ENCODE results near the gene FAM227B. TPM values are rescaled to one million over a fixed set of nuclear protein-coding genes. Genes with fewer than 3 reads are reported as not detected.

Gene FAM227B
- total and polyA plus RNA-seq, 3 donors from 2014 or later, result 19.0 to 36.4 (median 28.3) TPM

DNA sequence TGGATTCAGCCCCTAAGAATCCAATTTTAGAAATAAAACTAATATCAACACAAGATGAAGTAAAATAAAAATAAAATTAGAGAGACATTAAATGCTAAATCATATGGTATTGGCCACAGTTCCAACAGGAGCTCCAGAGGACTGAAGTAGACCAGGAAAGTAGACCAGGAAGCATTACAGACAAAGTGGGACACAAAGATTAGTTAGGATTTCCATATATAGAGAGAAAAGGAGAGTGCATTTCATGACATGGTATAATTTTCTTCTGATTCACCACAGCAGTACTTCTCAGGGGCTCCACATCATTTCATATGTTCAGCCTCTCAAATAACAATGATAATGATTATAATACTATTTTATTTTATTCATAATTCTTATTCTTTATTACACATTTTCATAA lies 179.3 kb downstream of the FAM227B start:
- Histone ChIP-seq H3K27me3 (no peaks in the 10 kb centered on the region), H3K27ac (no peak overlapping the region), H3K4me1 (no peaks in the 10 kb centered on the region), H3K9me3 (no peaks in the 10 kb centered on the region), H3K4me3 (no peak overlapping the region), H3K36me3 (ENCODE audit: low read depth, missing control alignments) (no peaks in the 10 kb centered on the region)
- intact Hi-C loops (cut with DNase I; ENCODE audit: low total_unique reads), result no loop called here
- no peak for DNase-seq
- no peak for TF ChIP-seq POLR2A (IDR thresholded peaks at IDR 0.05)
- TF ChIP-seq, protein P1, sequence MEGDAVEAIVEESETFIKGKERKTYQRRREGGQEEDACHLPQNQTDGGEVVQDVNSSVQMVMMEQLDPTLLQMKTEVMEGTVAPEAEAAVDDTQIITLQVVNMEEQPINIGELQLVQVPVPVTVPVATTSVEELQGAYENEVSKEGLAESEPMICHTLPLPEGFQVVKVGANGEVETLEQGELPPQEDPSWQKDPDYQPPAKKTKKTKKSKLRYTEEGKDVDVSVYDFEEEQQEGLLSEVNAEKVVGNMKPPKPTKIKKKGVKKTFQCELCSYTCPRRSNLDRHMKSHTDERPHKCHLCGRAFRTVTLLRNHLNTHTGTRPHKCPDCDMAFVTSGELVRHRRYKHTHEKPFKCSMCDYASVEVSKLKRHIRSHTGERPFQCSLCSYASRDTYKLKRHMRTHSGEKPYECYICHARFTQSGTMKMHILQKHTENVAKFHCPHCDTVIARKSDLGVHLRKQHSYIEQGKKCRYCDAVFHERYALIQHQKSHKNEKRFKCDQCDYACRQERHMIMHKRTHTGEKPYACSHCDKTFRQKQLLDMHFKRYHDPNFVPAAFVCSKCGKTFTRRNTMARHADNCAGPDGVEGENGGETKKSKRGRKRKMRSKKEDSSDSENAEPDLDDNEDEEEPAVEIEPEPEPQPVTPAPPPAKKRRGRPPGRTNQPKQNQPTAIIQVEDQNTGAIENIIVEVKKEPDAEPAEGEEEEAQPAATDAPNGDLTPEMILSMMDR (IDR thresholded peaks at IDR 0.05), result no peak

DNA sequence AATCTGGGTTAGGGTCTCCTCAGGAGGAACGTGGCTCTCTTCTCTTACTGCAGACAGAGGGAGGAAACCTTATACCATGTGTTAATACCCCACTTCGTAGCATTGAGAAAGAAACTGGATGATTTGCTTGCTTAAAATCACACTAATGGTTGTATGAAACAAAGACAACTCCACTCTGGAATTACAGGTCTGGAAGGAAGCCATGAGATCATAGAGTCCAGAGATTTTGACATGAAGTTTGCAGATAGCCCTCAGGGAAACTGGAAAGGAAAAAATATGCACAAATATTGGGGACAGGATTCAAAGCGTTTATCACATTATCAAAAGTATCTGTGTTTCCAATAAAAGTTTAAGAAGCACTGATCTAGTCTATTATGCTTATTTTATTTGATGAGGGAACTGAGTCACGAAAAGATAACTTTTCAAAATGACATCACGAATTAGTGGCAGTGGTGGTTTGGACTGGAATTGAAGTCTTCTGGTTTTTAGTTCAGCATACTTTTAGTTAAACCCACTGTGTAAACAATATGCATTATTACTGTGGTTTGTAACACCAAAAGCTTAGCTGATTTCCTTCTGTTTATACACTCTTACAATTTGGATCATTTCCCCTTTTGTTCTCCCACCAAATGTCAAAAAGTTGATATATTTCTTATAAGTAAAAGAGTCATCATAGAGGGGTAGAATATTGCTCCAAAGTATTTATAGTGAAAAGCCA lies 180.8 kb downstream of the FAM227B start:
- DNase-seq, result no peak
- H3K9me3 ChIP-seq, result no peaks in the 10 kb centered on the region
- intact Hi-C loops (cut with DNase I; ENCODE audit: low total_unique reads), result no loop called here
- no peak overlapping the region for H3K4me3 ChIP-seq
- no peak overlapping the region for H3K27ac ChIP-seq
- no peaks in the 10 kb centered on the region for H3K27me3 ChIP-seq
- H3K4me1 ChIP-seq, result no peaks in the 10 kb centered on the region
- no peak for TF ChIP-seq POLR2A (IDR thresholded peaks at IDR 0.05)
- TF ChIP-seq, protein P1 (IDR thresholded peaks at IDR 0.05), result no peak
- 82 to 90% methylated on average over 5 of the region's 5 CpGs for WGBS, 2 donors
- H3K36me3 ChIP-seq (ENCODE audit: low read depth, missing control alignments), result no peaks in the 10 kb centered on the region

DNA sequence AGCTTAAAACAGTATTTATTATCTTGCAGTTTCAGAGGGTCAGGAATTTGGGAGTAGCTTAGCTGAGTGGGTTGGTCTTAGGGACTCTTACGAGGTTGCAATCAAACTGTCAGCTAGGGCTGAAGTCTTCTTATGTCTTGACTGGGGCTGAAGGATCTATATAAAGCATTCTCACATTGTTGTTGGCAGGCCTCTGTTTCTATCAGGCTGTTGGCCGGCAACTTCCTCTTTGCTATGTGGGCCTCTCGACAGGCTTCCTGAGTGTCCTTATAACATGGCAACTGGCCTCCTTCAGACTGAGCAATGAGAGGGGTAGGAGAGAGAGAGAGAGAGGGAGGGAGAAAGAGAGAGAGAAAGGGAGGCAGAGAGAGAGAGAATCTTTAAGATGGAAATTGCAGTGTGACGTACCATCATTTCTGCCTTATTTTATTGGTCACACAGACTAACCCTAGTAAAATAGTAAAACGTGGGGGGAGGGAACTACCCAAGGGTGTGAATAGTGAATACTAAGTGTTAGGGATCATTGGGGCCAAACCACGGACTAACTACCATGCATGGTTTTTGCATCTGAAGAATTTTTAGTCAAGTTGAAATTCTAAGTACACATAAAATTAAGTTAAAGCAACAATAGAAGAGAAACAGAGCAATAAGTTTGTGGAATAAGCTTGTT lies 181.5 kb downstream of the FAM227B start:
- no peak for DNase-seq
- intact Hi-C loops (cut with DNase I; ENCODE audit: low total_unique reads), result no loop called here
- Histone ChIP-seq H3K27me3 (no peaks in the 10 kb centered on the region), H3K4me1 (no peaks in the 10 kb centered on the region), H3K9me3 (no peaks in the 10 kb centered on the region), H3K27ac (no peak overlapping the region), H3K4me3 (no peak overlapping the region), H3K36me3 (ENCODE audit: low read depth, missing control alignments) (no peaks in the 10 kb centered on the region)
- WGBS, 2 donors, result 66 to 67% methylated on average over 6 of the region's 6 CpGs
- TF ChIP-seq, protein P1 (IDR thresholded peaks at IDR 0.05), result no peak
- TF ChIP-seq POLR2A (IDR thresholded peaks at IDR 0.05), result no peak

DNA sequence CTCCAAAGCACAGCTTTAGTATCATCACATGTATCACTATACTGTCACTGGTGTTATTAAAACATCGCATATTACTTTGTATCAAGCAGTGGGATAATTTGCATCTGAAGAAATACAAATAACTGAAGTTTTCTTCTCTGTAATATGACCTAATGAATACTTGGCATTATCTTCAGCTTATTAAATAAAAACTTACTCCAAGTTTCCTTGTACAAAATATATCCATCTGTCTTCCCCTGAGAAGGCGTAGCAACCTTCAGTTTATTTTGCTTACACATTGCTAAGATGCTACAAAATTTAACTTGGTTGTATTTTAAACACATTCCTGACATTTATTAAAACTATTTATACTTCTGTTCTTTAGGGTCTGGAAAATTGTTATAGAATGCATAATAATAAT lies 183.9 kb downstream of the FAM227B start:
- Histone ChIP-seq H3K27me3 (no peaks in the 10 kb centered on the region), H3K4me3 (no peak overlapping the region), H3K9me3 (no peaks in the 10 kb centered on the region), H3K27ac (no peak overlapping the region), H3K36me3 (ENCODE audit: low read depth, missing control alignments) (no peaks in the 10 kb centered on the region), H3K4me1 (no peaks in the 10 kb centered on the region)
- WGBS, 2 donors, result 61 to 68% methylated on average over 2 of the region's 2 CpGs
- intact Hi-C loops (cut with DNase I; ENCODE audit: low total_unique reads), result no loop called here
- no peak for DNase-seq
- no peak for TF ChIP-seq POLR2A (IDR thresholded peaks at IDR 0.05)
- TF ChIP-seq, protein P1 (IDR thresholded peaks at IDR 0.05), result no peak

All from testis (tissue), 3 donors.